Brain microvascular endothelial cell (primary cell): ENCODE results near the gene DBF4B.
"Not testable (repeated sequence)": the region's sequence is repeated elsewhere in the genome, so short reads cannot be mapped to it uniquely, and the experiment has no call there.

Experiments used
- DNase-seq: peaks from one replicate; pipeline ENCODE4 v3.0.0-alpha.2; 2020
- H3K27ac ChIP-seq: fragments of 250-450 bp; sonication (Bioruptor Pico); 2 replicates; pipeline ENCODE4 v1.5.1; 2020; ENCODE audit warnings: mild to moderate bottlenecking, moderate library complexity
- H3K27me3 ChIP-seq: fragments of 250-450 bp; sonication (Bioruptor Pico); replicated peaks from 2 replicates; pipeline ENCODE4 v1.5.1; 2020; ENCODE audit warnings: mild to moderate bottlenecking
- H3K36me3 ChIP-seq: fragments of 250-450 bp; sonication (Bioruptor Pico); replicated peaks from 2 replicates; pipeline ENCODE4 v1.5.1; 2020; ENCODE audit warnings: mild to moderate bottlenecking
- H3K4me3 ChIP-seq: 2 replicates; pipeline ENCODE4 v1.5.1; 2011; ENCODE audit warnings: low read depth, mild to moderate bottlenecking, control low read depth, low read length, moderate library complexity
- CTCF ChIP-seq: IDR thresholded peaks from 2 replicates; pipeline ENCODE4 v1.5.1; 2011; ENCODE audit warnings: low read depth, mild to moderate bottlenecking, moderate library complexity, low read length, control low read depth, inconsistent platforms; ENCODE audit errors: missing control alignments
- in situ Hi-C: cut with HindIII; loops from 2 replicates; pipeline ENCODE4 v1.10.0; 2017; ENCODE audit warnings: low sequenced_read_pairs, low pct_ligation_motif_present

The DBF4B gene

GRCh38 chr17:44736551-44737240, 28.2 kb downstream of the DBF4B start:
- no peak for DNase-seq
- H3K36me3 ChIP-seq: no peaks in the 10 kb centered on the region
- H3K27me3 ChIP-seq: no peaks in the 10 kb centered on the region
- in situ Hi-C loops: no loop called here
- no peak overlapping the region for H3K27ac ChIP-seq
- no peak for TF ChIP-seq CTCF
- no peak overlapping the region for H3K4me3 ChIP-seq

- Histone ChIP-seq H3K27ac (no peak overlapping the region), H3K36me3 (no peaks in the 10 kb centered on the region), H3K27me3 (no peaks in the 10 kb centered on the region), H3K4me3 (no peak overlapping the region)
- in situ Hi-C loops: no loop called here
- no peak for DNase-seq
- no peak for TF ChIP-seq CTCF
Observed at GRCh38 chr17:44738214-44738906, 29.9 kb downstream of the DBF4B start.

- no peak overlapping the region for H3K27ac ChIP-seq
- in situ Hi-C loops: no loop called here
- no peak for TF ChIP-seq CTCF
- no peaks in the 10 kb centered on the region for H3K36me3 ChIP-seq
- no peaks in the 10 kb centered on the region for H3K27me3 ChIP-seq
- no peak overlapping the region for H3K4me3 ChIP-seq
- no peak for DNase-seq
Observed at GRCh38 chr17:44741316-44741715, 32.9 kb downstream of the DBF4B start.

- no peak for TF ChIP-seq CTCF
- Histone ChIP-seq H3K4me3 (no peak overlapping the region), H3K27me3 (no peaks in the 10 kb centered on the region), H3K27ac (no peak overlapping the region), H3K36me3 (no peaks in the 10 kb centered on the region)
- no peak for DNase-seq
- in situ Hi-C loops: no loop called here
Observed at GRCh38 chr17:44745301-44745700, 36.8 kb downstream of the DBF4B start.

GRCh38 chr17:44745738-44746137, 37.3 kb downstream of the DBF4B start:
- H3K27ac ChIP-seq, H3K36me3 ChIP-seq, DNase-seq, H3K27me3 ChIP-seq, in situ Hi-C loops, H3K4me3 ChIP-seq: not testable (repeated sequence)

GRCh38 chr17:44747566-44747965, 39.1 kb downstream of the DBF4B start:
- H3K36me3 ChIP-seq: no peaks in the 10 kb centered on the region
- H3K27me3 ChIP-seq: no peaks in the 10 kb centered on the region
- no peak for DNase-seq
- in situ Hi-C loops: no loop called here
- H3K4me3 ChIP-seq: no peak overlapping the region
- no peak for TF ChIP-seq CTCF
- H3K27ac ChIP-seq: no peak overlapping the region
